ENCODE data around the gene RUVBL2. TPM values are rescaled to one million over a fixed set of nuclear protein-coding genes. Genes with fewer than 3 reads are reported as not detected.
A peak's percentile ranks its signal among the peaks of the same experiment; 100 is the strongest.
"Not testable (repeated sequence)": the region's sequence is repeated elsewhere in the genome, so short reads cannot be mapped to it uniquely, and the experiment has no call there.

The RUVBL2 gene
- total RNA-seq, 1 donor from 2014 or later: 37.6 TPM

GRCh38 chr19:49050376-49051033 is 56.8 kb downstream of the RUVBL2 start:
- DNase-seq: not testable (repeated sequence)

GRCh38 chr19:49056101-49056901 is 62.6 kb downstream of the RUVBL2 start:
- H3K4me1 ChIP-seq: peaks cover 19% of the 10 kb centered on the region
- no peaks in the 10 kb centered on the region for H3K36me3 ChIP-seq
- peaks cover 19% of the 10 kb centered on the region for H3K27me3 ChIP-seq
- H3K4me3 ChIP-seq: peak overlapping the region; percentile 63
- TF ChIP-seq CTCF (IDR thresholded peaks at IDR 0.05): peak; percentile 37
- H3K27ac ChIP-seq: no peak overlapping the region
- DNase-seq (peak; percentile 82), ATAC-seq (peak; percentile 88)
- intact Hi-C loops (cut with DNase I): no loop called here
- no peaks in the 10 kb centered on the region for H3K9me3 ChIP-seq

More at GRCh38 chr19:49050376-49051033, 56.8 kb downstream of the RUVBL2 start:
- H3K9me3 ChIP-seq; H3K27ac ChIP-seq; H3K27me3 ChIP-seq; H3K36me3 ChIP-seq; H3K4me3 ChIP-seq; ATAC-seq; H3K4me1 ChIP-seq; intact Hi-C loops (cut with DNase I): not testable (repeated sequence)

DNA sequence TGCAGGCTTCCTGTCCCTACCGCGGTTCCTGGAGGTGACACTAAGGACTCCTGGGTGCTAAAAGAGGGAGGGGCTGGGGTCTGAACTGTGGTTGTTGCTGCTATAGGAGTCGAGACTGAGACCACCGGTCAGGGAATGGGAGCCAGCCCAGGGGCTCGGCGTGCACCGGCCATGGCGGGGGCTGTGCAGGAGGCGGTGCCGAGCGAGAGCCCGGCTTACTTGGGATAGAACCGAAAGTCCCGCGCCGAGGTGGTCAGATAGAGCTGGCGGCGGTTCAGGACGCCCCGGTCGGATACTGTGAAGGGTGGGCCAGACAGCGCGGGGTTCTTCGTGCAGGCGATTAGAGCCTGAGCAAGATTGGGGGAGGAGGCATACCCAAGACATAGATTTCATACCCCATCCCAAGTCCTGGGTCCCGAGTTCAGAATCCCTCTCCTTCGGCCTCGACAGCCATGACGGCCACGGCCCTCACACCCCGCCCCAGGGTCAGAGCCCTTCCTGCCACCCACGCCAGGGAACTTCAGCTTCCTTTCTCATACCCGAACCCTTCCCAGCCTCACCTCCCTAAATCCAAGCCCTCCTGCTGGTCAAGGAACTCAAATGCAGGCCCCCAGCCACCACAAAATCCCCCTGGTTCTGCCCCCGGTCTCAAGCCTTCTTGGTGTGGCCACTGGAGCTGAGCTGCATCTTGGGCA is 63.4 kb downstream of the RUVBL2 start:
- DNase-seq; H3K9me3 ChIP-seq; intact Hi-C loops (cut with DNase I); H3K27ac ChIP-seq; H3K36me3 ChIP-seq: not testable (repeated sequence)
- Histone ChIP-seq H3K4me1 (peaks cover 19% of the 10 kb centered on the region), H3K27me3 (peaks cover 25% of the 10 kb centered on the region), H3K4me3 (peak overlapping the region; percentile 63)
- ATAC-seq: peak; percentile 3

DNA sequence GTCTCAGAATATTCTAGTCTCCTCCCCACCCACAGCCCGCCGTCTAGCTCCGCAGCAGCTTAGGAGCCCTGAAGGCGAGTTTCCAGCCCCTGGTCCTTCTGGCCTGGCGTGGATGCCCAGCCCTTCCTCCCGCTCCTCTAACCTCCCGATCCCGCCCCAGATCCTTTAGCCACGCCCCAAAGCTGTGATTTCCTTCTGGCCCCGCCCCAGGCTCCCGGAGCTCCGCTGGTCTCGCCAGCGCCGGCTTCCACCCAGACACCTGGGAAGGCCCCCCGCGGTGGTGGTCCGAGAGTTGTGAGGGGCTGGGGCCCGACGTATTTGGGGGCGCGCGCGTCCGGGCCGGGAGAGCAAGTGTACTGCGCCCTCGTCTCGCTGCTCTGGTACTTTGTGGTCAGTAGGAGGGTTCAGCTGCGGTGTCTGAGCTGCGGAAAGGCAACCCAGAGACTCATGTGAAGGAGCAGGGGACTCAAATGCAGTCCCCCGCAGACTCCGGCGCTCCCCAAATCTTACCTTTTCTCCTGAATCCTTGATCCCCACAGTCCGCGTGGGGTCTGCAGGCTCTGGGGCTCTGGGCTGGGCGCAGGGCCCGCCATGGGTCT is 64.0 kb downstream of the RUVBL2 start, which contains the start of gene CGB7:
TSS of gene CGB7 (minus strand) at position 114 of the 599 bp plus-strand sequence. CDS start 2,374 bp downstream, outside the sequence.
- Histone ChIP-seq H3K4me1 (peaks cover 19% of the 10 kb centered on the region), H3K27me3 (peaks cover 29% of the 10 kb centered on the region), H3K9me3 (no peaks in the 10 kb centered on the region), H3K36me3 (no peaks in the 10 kb centered on the region), H3K4me3 (peak within 1 kb of the TSS; percentile 63), H3K27ac (no peak within 1 kb of the TSS)
- peak; percentile 81 for ATAC-seq
- DNase-seq: peak; percentile 87
- intact Hi-C loops (cut with DNase I): no loop called here
- no peak for TF ChIP-seq CTCF (IDR thresholded peaks at IDR 0.05)

DNA sequence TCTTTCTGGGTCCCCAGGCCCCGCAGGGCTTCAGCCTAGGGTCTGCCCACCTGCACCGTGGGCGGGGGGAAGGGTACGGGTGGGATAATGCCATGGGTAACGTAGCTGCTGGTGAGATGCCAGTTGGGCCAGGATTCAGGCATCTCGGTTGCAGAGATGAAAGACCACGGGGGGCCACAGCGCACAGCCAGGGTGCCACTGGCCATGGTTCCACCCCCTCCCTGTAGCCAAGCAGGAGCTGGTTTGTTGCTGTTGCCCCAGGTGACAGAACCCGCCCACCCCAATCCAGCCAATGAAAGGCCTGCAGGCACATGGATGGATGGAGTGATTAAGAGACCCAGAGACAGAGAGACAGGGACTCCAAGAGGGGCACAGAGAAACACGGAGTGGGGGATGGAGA is 64.9 kb downstream of the RUVBL2 start:
- H3K27me3 ChIP-seq: peaks cover 34% of the 10 kb centered on the region
- peak; percentile 3 for ATAC-seq
- DNase-seq: no peak
- H3K4me3 ChIP-seq: no peak overlapping the region
- no peaks in the 10 kb centered on the region for H3K9me3 ChIP-seq
- H3K4me1 ChIP-seq: peaks cover 19% of the 10 kb centered on the region
- intact Hi-C loops (cut with DNase I): no loop called here
- no peaks in the 10 kb centered on the region for H3K36me3 ChIP-seq
- no peak for TF ChIP-seq CTCF (IDR thresholded peaks at IDR 0.05)
- no peak overlapping the region for H3K27ac ChIP-seq

DNA sequence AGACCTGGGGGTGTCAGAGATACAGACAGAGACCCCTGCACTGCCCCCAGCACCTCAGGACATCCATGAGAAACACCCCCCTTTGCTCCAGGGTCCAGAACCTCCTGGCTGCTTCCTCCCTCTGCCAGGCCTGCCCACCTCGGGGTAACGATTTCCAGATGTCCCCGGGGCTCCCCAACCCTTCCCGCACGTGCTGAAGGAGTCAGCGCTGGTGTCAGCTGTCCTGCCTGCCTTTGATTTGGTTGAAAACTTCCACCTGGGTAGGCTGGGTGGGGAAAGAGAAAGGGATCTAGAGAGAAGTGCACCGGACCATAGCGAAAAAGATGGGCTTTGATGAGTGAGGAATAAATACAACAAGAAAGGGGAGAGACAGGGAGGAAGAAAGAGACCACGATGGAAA is 65.4 kb downstream of the RUVBL2 start:
- TF ChIP-seq CTCF (IDR thresholded peaks at IDR 0.05): no peak
- Histone ChIP-seq H3K4me3 (no peak overlapping the region), H3K36me3 (no peaks in the 10 kb centered on the region), H3K4me1 (peaks cover 19% of the 10 kb centered on the region), H3K9me3 (no peaks in the 10 kb centered on the region), H3K27me3 (peaks cover 35% of the 10 kb centered on the region), H3K27ac (no peak overlapping the region)
- DNase-seq: no peak
- ATAC-seq: no peak
- intact Hi-C loops (cut with DNase I): no loop called here

Data from upper lobe of right lung (tissue), 1 donor.